ENCODE data around the gene IGHMBP2.

GRCh38 chr11:68891351-68891948 is 12.2 kb upstream of the IGHMBP2 start:
- TF ChIP-seq CTCF (IDR thresholded peaks at IDR 0.05), result no peak
- TF ChIP-seq POLR2A (IDR thresholded peaks at IDR 0.05), result no peak
- TF ChIP-seq EP300 (IDR thresholded peaks at IDR 0.05), result no peak

Data from sigmoid colon (tissue), 4 donors.